T-helper 2 cell treated with Interferon-gamma antibody and Interleukin-4, amounts not matched to agents 5 μg/mL and 100 μg/mL, for 36 hours (primary cell): ENCODE data around the gene LEFTY1.
"Not testable (repeated sequence)": the region's sequence is repeated elsewhere in the genome, so short reads cannot be mapped to it uniquely, and the experiment has no call there.

Experiments used
- DNase-seq: peaks from one replicate; pipeline ENCODE4 v3.0.0; 2021; ENCODE audit warnings: low spot score
- H3K27ac Mint-ChIP-seq: one replicate; pipeline ENCODE4 v1.8.0; 2021; ENCODE audit warnings: mild to moderate bottlenecking, mixed read lengths
- H3K27me3 Mint-ChIP-seq: one replicate; pipeline ENCODE4 v1.8.0; 2021; ENCODE audit warnings: low read depth, mixed read lengths
- H3K36me3 Mint-ChIP-seq: one replicate; pipeline ENCODE4 v1.8.0; 2021; ENCODE audit warnings: low read depth, mixed read lengths
- H3K4me1 Mint-ChIP-seq: one replicate; pipeline ENCODE4 v1.8.0; 2021; ENCODE audit warnings: low read depth, mixed read lengths
- H3K4me3 Mint-ChIP-seq: one replicate; pipeline ENCODE4 v1.8.0; 2022; ENCODE audit warnings: mild to moderate bottlenecking, moderate library complexity, mixed read lengths
- H3K9me3 Mint-ChIP-seq: one replicate; pipeline ENCODE4 v1.8.0; 2021; ENCODE audit warnings: mixed read lengths

The LEFTY1 gene

GRCh38 chr1:225847610-225848009, 41.3 kb downstream of the LEFTY1 start:
- Mint-ChIP-seq H3K9me3 (no peaks in the 10 kb centered on the region), H3K4me1 (peaks cover 14% of the 10 kb centered on the region), H3K27ac (no peak overlapping the region), H3K27me3 (no peaks in the 10 kb centered on the region), H3K36me3 (peaks cover 44% of the 10 kb centered on the region), H3K4me3 (no peak overlapping the region)
- no peak for DNase-seq

- H3K4me1 Mint-ChIP-seq = peaks cover 12% of the 10 kb centered on the region
- no peak for DNase-seq
- peaks cover 34% of the 10 kb centered on the region for H3K36me3 Mint-ChIP-seq
- no peak overlapping the region for H3K4me3 Mint-ChIP-seq
- no peaks in the 10 kb centered on the region for H3K27me3 Mint-ChIP-seq
- no peak overlapping the region for H3K27ac Mint-ChIP-seq
- H3K9me3 Mint-ChIP-seq = no peaks in the 10 kb centered on the region
These were observed 42.3 kb downstream of the LEFTY1 start for GRCh38 chr1:225846331-225847310.

DNA sequence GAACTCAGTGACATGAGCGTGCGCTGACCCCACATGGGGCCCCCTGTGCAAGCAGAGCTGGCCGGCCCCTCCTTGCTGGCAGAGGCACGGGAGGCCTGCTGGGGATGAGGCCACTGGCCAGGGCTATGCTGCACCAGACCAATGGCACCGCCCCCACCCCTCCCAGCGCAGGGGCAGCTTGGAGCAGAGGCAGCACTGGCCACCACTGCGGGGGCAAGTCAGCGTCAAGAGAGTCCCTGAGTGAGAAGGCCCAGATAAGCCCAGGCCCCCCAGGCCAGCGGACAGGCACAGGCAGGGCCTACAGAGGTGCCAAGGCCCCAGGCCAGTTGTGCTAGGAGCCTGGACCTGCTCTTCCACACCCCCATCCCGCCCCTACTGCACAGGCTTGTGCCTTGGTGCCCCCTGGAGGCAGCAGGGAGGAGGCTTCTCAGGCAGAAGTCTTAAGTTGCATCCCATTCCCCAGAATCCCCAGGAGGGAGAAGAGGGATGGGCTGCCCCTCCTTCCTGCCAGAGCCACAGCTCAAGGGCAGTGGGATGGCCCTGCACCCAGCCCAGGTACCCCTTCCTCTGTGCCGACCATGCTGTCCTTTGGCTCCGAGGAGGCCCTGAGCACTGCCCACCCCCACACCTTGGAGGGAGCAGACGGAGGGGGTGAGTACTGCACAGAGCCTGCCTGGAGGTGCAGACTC, 43.2 kb downstream of the LEFTY1 start:
- H3K4me3 Mint-ChIP-seq = no peak overlapping the region
- H3K27ac Mint-ChIP-seq = no peak overlapping the region
- H3K36me3 Mint-ChIP-seq = peaks cover 30% of the 10 kb centered on the region
- DNase-seq = no peak
- no peaks in the 10 kb centered on the region for H3K27me3 Mint-ChIP-seq
- H3K9me3 Mint-ChIP-seq = no peaks in the 10 kb centered on the region
- peaks cover 12% of the 10 kb centered on the region for H3K4me1 Mint-ChIP-seq

DNA sequence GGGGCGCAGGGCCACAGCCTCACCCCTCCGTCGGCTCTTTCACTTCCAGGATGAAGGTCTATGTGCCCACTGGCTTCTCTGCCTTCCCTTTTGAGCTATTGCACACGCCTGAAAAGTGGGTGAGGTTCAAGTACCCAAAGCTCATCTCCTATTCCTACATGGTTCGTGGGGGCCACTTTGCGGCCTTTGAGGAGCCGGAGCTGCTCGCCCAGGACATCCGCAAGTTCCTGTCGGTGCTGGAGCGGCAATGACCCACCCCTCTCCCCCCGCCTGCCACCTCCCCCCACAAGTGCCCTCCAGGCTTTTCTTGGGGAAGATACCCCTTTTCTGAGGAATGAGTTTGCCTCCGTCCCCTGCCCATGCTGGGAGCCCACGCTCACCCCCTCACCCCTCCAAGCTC, 43.8 kb downstream of the LEFTY1 start:
- no peaks in the 10 kb centered on the region for H3K27me3 Mint-ChIP-seq
- H3K9me3 Mint-ChIP-seq = no peaks in the 10 kb centered on the region
- peaks cover 26% of the 10 kb centered on the region for H3K36me3 Mint-ChIP-seq
- no peak overlapping the region for H3K4me3 Mint-ChIP-seq
- no peak for DNase-seq
- no peak overlapping the region for H3K27ac Mint-ChIP-seq
- H3K4me1 Mint-ChIP-seq = peaks cover 10% of the 10 kb centered on the region

DNA sequence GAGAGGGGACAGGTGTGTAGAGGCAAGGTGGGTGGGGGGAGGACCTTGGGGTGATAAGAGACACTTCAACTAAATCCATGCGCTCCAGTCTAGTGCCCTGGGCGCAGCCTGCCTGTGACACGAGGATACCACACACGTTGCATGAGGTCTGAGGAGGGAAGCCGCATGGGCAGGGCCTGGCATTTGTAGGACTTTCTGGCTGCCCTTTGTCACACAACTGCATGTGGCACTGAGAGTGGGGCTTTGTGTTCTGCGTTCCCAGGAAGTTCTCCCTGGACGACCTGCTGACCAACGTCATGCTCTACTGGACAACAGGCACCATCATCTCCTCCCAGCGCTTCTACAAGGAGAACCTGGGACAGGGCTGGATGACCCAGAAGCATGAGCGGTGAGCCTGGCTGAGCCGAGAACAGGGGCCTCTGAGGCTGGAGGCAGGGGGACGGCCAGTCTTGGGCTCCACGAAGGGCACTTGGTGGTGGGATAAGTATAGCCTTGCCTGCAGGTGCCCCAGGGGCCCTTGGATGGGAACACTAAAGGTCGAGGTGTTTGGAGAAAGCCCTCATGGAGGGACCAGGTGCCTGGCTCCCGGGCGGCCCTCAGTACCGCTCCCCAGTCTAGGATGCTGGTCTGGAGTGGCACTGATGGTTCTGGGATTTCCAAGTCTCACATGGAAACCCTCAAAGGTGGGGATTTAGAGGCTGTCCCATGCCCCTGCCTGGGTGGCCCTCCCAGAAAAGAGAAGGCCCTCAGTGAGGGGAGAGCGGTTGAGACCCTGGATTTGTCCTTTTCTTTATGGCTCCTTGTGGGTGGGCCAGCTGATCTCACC, 44.5 kb downstream of the LEFTY1 start:
- Mint-ChIP-seq H3K27ac (no peak overlapping the region), H3K4me3 (no peak overlapping the region), H3K36me3 (peaks cover 21% of the 10 kb centered on the region), H3K9me3 (no peaks in the 10 kb centered on the region), H3K4me1 (peaks cover 8% of the 10 kb centered on the region), H3K27me3 (no peaks in the 10 kb centered on the region)
- no peak for DNase-seq

- DNase-seq = no peak
- Mint-ChIP-seq H3K27me3 (no peaks in the 10 kb centered on the region), H3K4me1 (peaks cover 5% of the 10 kb centered on the region), H3K27ac (no peak overlapping the region), H3K4me3 (no peak overlapping the region), H3K36me3 (peaks cover 14% of the 10 kb centered on the region), H3K9me3 (no peaks in the 10 kb centered on the region)
These were observed 45.5 kb downstream of the LEFTY1 start for GRCh38 chr1:225843426-225843795.

- H3K4me1 Mint-ChIP-seq = no peaks in the 10 kb centered on the region
- no peak overlapping the region for H3K4me3 Mint-ChIP-seq
- no peaks in the 10 kb centered on the region for H3K9me3 Mint-ChIP-seq
- peaks cover 10% of the 10 kb centered on the region for H3K36me3 Mint-ChIP-seq
- no peak overlapping the region for H3K27ac Mint-ChIP-seq
- DNase-seq = no peak
- no peaks in the 10 kb centered on the region for H3K27me3 Mint-ChIP-seq
These were observed 46.0 kb downstream of the LEFTY1 start for GRCh38 chr1:225842788-225843425.

DNA sequence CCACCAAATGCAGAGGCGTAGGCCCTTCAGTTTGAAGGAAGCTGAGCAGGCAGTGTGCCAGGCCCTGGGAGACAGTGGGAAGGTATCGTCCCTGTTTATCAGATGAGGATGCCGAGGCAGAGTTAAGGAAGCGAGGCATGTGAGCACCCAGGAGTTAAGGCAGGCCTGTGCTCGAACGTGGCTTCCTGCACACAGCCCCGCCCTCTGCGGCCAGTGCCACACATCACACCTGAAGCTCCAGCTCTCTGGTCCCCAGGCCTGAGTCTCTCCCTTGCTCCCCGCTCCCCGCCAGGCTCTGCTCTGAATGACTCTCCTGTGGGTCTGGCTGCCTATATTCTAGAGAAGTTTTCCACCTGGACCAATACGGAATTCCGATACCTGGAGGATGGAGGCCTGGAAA, 46.9 kb downstream of the LEFTY1 start:
- H3K27me3 Mint-ChIP-seq = no peaks in the 10 kb centered on the region
- H3K27ac Mint-ChIP-seq = no peak overlapping the region
- peaks cover 7% of the 10 kb centered on the region for H3K36me3 Mint-ChIP-seq
- H3K4me3 Mint-ChIP-seq = no peak overlapping the region
- H3K4me1 Mint-ChIP-seq = no peaks in the 10 kb centered on the region
- no peaks in the 10 kb centered on the region for H3K9me3 Mint-ChIP-seq
- DNase-seq = no peak

DNA sequence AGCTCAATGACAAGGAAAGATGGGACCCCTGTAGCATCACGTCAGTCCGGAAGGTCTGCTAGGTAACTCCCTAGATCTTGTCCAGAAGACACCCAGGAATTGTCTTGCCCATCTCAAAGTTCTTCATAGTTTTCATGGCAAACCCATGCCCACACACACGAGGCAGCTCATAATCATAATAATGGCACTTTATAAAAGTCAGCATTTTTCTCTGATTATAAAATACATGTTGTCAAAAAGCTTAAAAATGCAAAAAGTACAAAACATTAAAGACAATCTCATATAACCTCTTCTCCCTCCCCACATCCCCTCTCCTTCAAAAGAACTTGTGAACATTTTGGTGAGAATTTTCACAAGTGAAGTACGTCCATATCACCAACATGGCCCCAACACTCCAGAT, 48.2 kb downstream of the LEFTY1 start:
- no peaks in the 10 kb centered on the region for H3K27me3 Mint-ChIP-seq
- H3K4me3 Mint-ChIP-seq = no peak overlapping the region
- H3K36me3 Mint-ChIP-seq = no peaks in the 10 kb centered on the region
- no peak for DNase-seq
- H3K4me1 Mint-ChIP-seq = no peaks in the 10 kb centered on the region
- no peaks in the 10 kb centered on the region for H3K9me3 Mint-ChIP-seq
- no peak overlapping the region for H3K27ac Mint-ChIP-seq

DNA sequence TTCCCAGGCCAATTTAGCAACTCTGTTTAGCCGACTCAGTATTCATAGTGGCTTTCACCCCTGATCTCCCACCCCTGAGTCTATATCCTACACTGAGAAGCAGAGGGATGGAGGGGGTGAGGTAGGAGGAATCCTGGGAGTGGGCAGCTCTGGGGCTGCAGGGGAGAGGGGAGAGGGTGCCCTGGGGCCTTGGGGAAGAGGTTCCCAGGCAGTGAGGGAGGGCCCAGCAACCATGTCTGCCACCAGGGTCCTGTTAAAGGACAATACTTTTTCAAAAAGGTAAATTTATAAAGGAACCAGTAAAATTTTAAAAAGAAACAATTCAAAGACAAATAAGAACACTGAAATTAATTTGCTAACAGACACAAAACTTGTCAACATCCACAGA, 48.7 kb downstream of the LEFTY1 start:
- Mint-ChIP-seq H3K4me3 (no peak overlapping the region), H3K27me3 (no peaks in the 10 kb centered on the region), H3K4me1 (no peaks in the 10 kb centered on the region), H3K9me3 (no peaks in the 10 kb centered on the region), H3K36me3 (no peaks in the 10 kb centered on the region), H3K27ac (no peak overlapping the region)
- DNase-seq = no peak

GRCh38 chr1:225838793-225839192, 50.2 kb downstream of the LEFTY1 start:
- DNase-seq = no peak
- Mint-ChIP-seq H3K27me3 (no peaks in the 10 kb centered on the region), H3K4me1 (no peaks in the 10 kb centered on the region), H3K27ac (no peak overlapping the region), H3K36me3 (no peaks in the 10 kb centered on the region), H3K4me3 (no peak overlapping the region), H3K9me3 (no peaks in the 10 kb centered on the region)

GRCh38 chr1:225836296-225836695, 52.6 kb downstream of the LEFTY1 start:
- H3K4me1 Mint-ChIP-seq, H3K27me3 Mint-ChIP-seq, DNase-seq, H3K4me3 Mint-ChIP-seq, H3K36me3 Mint-ChIP-seq, H3K27ac Mint-ChIP-seq, H3K9me3 Mint-ChIP-seq: not testable (repeated sequence)
